ENCODE data around the gene DUSP21.

DNA sequence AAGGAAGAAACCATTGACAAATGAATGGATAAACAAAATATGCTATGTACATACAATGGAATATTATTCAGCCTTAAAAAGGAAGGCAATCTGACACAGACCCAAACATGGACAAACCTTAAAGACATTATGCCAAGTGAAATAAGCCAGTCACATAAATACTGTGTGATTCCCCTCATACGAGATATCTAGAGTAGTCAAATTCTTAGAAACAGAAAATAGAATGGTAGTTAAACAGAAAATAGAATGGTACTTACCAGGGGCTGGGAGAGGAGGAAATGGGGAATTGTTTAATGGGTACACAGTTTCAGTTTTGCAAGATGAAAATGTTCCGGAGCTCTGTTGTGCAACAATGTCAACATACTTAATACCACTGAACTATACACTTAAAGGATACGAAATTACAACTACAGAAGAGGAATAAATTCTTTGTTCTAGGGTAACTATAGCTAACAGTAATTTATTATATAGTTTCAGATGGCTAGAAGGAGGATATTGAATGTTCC, 47.8 kb upstream of the DUSP21 start:
- TF ChIP-seq, protein P1, sequence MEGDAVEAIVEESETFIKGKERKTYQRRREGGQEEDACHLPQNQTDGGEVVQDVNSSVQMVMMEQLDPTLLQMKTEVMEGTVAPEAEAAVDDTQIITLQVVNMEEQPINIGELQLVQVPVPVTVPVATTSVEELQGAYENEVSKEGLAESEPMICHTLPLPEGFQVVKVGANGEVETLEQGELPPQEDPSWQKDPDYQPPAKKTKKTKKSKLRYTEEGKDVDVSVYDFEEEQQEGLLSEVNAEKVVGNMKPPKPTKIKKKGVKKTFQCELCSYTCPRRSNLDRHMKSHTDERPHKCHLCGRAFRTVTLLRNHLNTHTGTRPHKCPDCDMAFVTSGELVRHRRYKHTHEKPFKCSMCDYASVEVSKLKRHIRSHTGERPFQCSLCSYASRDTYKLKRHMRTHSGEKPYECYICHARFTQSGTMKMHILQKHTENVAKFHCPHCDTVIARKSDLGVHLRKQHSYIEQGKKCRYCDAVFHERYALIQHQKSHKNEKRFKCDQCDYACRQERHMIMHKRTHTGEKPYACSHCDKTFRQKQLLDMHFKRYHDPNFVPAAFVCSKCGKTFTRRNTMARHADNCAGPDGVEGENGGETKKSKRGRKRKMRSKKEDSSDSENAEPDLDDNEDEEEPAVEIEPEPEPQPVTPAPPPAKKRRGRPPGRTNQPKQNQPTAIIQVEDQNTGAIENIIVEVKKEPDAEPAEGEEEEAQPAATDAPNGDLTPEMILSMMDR (conservative IDR thresholded peaks at IDR 0.05; ENCODE audit: low read depth, low read length) = no peak
- no peak for TF ChIP-seq EZH2 (IDR thresholded peaks at IDR 0.05; ENCODE audit: borderline replicate concordance, low read depth, low read length, poor library complexity, severe bottlenecking)
